Activated CD4-positive, alpha-beta T cell treated with anti-CD3 and anti-CD28 coated beads, Interleukin-2, amount 50 U/mL, for 4 hours (primary cell): ENCODE measurements around the gene KIAA1328.
"Not testable (repeated sequence)": the region's sequence is repeated elsewhere in the genome, so short reads cannot be mapped to it uniquely, and the experiment has no call there.

Source experiments
- DNase-seq, 2 experiments: peaks; one replicate each; pipeline ENCODE4 v3.0.0-alpha.2; 2020

KIAA1328 gene

DNA sequence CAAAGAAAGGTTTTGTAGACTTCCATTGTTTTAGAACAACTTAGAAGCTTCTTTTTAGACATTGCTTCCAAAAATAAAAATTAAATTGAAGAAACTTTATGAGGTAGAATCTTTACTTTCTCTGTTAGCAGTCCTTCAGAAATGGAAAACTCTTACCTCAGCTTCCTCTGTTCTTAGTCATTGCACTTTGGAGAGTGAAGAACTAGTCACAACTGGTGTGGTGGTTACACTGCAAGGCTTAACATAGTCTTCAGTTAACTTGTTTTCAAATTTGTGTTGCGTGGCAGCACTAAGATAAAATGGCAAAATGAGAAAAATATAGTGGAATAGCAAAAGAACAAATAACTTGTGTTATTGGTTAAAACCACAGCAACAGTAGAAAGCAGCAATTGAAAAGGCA, 332.6 kb downstream of the KIAA1328 start:
- DNase-seq = no peak

- DNase-seq = no peak
Measured at GRCh38 chr18:37162551-37162950, 333.6 kb downstream of the KIAA1328 start.

DNA sequence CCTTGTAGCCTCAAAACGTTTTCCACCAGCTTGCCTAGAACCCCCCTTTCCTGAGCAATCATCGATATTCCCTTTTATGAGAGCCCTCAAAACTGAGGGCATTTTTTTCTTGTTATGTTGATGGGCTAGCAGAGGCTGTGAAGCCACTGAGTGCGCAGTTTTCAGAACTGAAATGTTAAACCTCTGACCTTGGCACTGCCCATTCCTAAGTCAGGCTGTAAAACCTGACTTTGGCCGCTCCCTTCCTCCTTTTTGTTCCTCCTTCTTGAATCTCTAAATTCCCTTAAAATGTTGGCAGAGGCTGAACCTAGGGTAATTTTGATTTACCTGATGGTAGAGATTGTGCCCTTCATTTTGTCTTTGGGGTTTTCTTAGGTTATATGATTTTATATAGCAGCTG, 334.2 kb downstream of the KIAA1328 start:
- no peak for DNase-seq

GRCh38 chr18:37166491-37166890, 337.6 kb downstream of the KIAA1328 start:
- DNase-seq = no peak

- not testable (repeated sequence) for DNase-seq
Measured at GRCh38 chr18:37166966-37167365, 338.0 kb downstream of the KIAA1328 start.

GRCh38 chr18:37170984-37171383, 342.1 kb downstream of the KIAA1328 start:
- DNase-seq = no peak

DNA sequence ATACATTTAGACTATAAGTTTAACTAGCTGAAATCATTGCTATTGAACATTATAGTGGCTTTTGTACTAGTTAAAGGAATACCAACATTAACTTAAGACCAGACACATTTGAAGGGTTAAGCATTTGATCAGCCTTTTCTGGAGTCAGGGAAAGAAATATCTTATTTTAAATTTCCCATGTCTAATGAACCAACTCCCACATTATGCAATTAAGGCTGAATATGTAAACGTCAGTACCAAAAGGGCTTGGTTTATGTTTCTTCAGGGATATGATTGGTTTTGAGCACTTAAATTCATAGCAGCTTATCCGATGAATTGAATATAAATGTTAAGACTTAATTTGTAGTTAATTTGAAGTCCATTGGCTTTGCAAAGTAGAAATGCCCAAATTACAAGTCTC, 344.5 kb downstream of the KIAA1328 start:
- no peak for DNase-seq

DNA sequence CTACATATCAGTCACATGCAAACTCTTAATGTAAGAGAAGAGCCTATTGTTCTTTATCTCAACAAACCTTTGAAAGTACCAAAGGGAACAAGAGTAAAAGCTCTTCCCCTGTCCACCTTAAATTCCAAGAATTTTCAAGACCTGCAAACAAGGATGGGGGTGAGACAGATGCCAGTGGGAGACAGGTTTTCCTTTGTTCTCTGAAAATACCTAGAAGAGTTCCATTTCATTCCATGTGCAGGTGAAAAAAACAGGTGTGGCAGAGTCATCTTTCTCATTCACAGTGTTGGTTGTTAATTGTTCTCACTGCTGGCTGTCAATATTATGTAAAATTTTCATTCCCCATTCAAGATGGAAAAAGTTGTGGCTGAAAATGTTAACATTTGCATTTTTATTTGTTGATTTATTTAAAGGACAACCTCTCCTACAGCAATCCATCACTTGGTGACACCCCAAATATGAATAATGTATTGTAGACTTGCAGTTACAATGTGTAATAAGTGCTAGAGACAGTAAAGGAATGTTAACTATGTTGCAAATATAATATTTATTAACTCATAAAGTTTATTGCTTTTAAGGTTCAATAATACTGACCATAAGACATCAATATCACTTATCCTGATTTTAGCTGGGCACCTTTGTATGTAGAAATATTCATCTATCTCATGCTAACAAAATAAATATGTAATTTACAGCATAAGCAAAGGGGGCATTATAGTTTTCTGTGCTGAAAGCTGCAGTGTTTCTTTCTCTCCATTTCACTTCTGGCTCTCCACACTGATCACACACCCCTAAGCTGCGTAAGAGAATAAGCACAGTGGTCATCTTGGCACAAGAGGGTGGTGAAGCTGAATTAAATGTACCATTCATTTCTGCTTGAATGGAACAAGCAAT, 347.0 kb downstream of the KIAA1328 start:
- DNase-seq = no peak

DNA sequence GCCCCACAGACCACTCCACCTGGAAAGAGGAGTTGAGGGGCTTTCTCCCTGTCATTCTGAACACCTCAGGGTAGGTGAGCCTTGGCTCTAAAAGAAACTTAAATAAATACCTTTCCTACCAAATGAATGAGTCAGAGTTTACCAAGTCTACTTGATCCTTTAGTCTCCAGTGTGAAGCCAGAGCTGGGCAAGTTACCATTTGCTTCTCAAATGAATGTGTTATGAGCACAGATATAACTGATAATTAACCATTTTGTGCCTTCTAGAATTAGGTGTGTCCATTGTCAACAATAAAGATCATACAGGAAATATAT, 347.7 kb downstream of the KIAA1328 start:
- DNase-seq = no peak

DNA sequence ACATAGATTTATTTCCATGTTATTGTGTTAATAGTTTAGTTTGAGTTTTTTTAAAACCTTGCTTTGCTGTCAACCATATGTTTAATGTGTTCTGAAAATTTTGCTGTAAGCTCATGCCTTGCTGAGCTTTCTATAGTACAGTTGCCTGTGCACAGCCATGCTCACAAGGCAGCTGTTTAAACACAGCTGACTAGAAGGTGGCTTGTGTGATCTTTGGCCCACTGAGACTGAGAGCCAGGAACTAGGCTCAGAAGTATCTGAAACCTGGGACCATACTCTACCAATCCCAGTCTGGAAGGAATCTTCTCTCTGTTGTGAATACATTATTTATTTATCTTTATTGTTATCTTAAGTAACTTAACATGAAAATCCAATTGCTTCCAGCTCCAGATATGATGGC, 350.5 kb downstream of the KIAA1328 start:
- DNase-seq = no peak

DNA sequence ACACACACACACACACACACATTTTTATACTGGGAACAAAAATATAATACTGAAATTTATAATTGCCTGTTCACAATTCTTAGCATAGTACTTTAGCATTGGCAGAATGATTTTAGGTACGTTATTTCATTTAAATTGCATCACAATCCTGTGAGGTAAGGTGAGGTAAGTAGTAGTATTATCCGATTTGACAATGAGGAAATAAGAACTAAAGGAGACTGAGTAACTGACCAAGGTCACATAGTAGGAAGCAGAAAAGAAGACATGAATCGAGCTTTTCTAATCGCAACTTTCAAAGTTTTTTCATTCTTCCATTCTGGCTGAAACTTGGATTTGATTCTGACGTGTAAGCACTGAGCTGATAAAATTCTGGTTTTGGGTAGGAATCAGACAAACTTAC, 351.2 kb downstream of the KIAA1328 start:
- DNase-seq = no peak

DNA sequence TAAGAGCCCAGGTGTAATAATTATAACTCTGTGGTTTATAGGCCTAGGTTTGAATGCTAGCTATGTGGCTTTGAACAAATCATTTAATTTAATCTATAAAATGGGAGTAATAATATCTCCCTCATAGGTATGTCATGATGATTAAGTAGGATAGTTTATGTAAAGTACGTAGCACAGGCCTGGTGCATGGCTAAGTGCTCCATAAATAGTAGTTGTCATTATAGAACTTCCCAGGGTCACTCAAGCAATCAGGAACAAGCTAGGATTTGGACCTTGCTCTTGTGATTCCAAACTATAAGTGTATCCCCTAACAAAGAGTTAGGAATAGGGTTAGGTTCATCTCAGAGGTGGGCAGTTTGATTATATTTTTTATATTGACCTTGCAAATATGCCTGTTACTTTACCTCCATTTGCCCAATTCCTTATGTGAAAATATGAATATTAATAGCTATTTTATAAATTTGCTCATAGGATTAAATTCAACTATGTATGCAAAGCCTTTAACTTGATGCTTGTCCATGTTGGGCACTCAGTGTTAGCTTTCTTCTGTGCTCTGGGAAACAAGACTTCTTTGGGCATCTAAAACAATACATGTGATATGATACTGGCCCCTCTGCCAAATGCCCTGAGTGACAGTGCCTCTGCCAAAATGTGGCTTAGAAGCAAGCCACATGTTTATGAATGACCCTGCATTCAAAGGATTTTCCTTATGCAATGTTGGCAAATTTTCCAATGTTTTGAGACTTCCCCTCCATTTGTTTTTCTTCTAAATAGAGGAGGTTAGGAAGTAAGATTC, 353.6 kb downstream of the KIAA1328 start:
- no peak for DNase-seq

DNA sequence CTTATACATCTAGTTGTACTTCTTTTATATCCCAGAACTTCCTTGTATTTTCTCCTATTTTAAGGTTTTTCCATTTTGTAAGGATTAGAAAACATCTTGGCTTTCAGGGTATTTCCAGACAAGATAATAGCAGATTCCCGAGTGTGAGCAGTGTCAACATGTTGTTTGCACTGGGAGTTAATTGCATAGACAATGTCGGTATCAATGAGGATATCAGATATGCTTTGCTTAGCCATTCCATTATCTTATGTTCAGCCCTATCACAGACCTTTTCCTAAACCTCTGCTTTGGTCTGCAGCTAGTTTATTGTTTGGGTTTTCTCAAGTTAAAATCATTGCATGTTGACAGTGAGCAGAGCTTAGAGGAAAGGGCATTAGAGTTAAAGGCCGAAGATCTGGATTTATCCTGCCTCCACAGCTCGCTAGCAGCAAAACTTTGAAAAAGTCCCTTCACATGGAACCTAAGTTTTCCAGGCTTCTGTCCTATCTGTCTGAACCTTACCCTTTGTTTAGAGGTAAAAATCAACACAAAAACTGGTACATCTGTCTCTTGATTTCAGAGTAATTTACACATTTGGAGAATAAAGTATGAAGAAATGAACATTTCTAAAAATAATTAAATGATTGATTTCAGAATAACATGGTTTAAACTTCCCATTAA, 355.4 kb downstream of the KIAA1328 start:
- no peak for DNase-seq

DNA sequence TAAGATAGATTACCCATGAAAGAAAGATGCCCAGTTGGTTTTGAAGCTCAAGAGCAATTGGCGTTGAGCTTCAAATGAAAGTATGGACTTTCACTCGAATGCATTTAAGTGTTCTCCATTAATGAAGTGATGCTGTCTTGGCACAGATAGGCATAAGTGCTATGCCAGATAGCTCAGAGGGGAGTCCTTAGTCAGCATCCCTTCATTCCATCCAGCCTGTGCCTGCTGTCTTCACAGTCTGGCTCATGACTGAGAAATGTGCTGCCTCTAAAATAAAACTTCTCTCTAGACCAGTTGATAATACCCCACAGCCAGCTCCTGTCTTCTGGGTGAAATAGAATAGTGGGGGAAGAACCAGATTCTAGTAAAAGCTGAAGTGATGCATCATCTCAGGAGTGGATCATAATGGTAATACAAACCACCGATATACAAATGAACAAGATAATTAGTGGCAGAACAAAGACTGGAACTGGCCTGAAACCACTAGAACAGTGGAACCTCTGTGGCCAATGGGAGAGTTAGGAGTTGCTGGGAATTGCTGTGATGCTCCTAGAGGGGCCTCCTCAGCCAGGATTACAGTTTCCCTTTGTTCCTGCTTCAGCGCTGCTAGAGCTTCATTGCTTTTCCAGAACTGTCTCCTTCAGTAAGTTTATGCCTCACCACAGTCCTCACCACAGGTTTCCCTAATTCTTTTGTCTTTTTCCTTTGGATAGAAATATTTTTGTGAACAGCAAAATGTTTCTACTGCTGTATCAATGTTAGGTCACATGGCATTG, 359.3 kb downstream of the KIAA1328 start:
- DNase-seq = no peak

- no peak for DNase-seq
Measured at GRCh38 chr18:37199741-37200140, 370.8 kb downstream of the KIAA1328 start.

GRCh38 chr18:37207343-37207742, 378.4 kb downstream of the KIAA1328 start:
- DNase-seq = no peak

DNA sequence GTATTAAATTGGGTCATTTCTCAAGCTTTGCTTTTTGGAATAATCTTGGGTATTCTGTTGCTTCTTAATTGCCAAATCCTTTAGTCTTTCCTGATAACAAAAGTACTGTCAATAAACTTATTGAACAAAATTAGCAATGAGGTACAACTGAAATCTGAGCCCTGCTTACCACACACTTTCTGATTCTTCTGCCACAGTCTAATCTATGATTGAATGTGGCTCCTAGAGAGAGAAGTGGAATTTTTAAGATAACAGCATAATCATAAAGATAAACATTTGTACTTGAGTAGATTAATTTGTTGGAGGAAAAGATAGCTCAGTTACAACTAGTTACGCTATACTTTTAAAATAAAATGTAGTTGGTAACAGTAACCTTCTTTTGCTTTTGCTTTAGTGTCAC, 381.9 kb downstream of the KIAA1328 start:
- DNase-seq = no peak

- DNase-seq = no peak
Measured at GRCh38 chr18:37218022-37218590, 389.2 kb downstream of the KIAA1328 start.

DNA sequence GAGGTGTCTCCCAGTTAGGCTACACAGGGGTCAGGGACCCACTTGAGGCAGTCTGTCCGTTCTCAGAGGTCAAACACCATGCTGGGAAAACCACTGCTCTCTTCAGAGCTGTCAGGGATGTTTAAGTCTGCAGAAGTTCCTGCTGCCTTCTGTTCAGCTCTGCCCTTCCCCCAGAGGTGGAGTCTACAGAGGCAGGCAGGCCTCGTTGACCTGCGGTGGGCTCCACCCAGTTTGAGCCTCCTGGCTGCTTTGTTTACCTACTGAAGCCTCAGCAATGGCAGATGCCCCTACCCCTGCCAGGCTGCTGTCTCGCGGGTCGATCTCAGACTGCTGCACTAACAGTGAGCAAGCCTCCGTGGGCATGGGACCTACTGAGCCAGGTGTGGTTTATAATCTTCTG, 390.3 kb downstream of the KIAA1328 start:
- DNase-seq = no peak

DNA sequence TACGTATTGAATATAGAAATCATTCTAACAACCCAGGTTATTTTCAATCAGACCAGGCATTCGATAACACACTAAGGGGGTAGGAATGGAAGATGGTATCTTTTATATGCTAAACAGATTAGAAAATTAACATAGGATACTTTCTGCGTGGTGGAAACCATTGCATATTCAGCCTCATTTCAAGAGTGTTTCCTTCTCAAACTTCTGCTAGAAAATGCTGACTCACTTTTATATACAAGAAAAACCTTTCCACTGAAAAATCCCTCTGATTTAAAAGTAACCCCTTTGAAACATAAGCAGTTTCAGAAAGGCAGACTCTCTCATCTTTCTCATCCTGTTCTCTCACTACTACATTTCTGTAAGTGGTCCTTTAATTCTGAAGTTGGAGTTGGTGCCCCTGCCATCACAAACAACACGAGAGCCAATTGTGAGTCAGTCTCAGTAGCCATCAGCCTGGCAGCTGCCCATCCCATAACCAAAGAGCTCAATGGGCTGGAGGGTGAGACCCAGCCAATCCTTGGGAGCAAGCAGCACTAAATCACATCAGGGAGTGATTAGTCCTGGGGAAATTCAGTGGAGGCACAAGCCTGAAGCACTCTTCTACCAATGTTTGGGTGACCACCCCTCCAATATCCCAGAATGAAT, 393.5 kb downstream of the KIAA1328 start:
- DNase-seq = no peak

DNA sequence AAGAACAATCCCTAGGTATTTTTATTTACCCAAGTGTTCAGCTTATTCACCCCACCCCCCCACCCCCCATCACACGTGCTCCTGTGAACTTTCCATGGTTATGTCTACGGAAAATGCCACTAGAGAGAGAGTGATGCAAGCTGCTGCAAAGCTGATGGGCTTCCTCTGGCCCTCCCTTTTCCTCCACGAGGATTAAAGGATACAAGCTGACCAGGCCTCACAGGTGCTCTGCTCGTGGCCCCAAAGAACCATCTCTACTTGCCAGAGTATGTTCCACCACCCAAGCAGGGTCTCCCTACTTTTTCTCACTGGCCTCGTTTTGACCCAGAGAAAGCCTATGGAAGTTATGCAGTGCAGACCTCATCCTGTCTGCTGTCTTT, 394.1 kb downstream of the KIAA1328 start:
- DNase-seq = no peak

- no peak for DNase-seq
Measured at GRCh38 chr18:37225279-37225678, 396.4 kb downstream of the KIAA1328 start.
